DND-41 (cell line): ENCODE data around the gene INPP4A.
"Not testable (repeated sequence)": the region's sequence is repeated elsewhere in the genome, so short reads cannot be mapped to it uniquely, and the experiment has no call there.

Experiments used
- ATAC-seq: fragments of 200-7000 bp; cut with Tn5 transposase; 3 replicates; pipeline ENCODE4 v1.9.1; 2021; ENCODE audit warnings: low read depth; ENCODE audit not compliant: insufficient read depth
- DNase-seq: peaks from one replicate; pipeline ENCODE4 v3.0.0-alpha.2; 2020
- H2AFZ ChIP-seq: 2 replicates; pipeline ENCODE4 v1.6.0; 2012; ENCODE audit warnings: low read depth, low read length
- H3K27ac ChIP-seq: 2 replicates; pipeline ENCODE4 v1.5.1; 2012; ENCODE audit warnings: low read length, inconsistent platforms
- H3K27me3 ChIP-seq: fragments of 200-600 bp; sonication (generic); 2 replicates; pipeline ENCODE4 v1.6.0; 2012; ENCODE audit warnings: low read length, mild to moderate bottlenecking, inconsistent platforms; ENCODE audit not compliant: insufficient read depth, poor library complexity
- H3K36me3 ChIP-seq: 2 replicates; pipeline ENCODE4 v1.5.1; 2012; ENCODE audit warnings: low read length, inconsistent platforms; ENCODE audit not compliant: insufficient read depth
- H3K4me1 ChIP-seq: 2 replicates; pipeline ENCODE4 v1.5.1; 2012; ENCODE audit warnings: mild to moderate bottlenecking, low read length; ENCODE audit not compliant: insufficient read depth
- H3K4me2 ChIP-seq: 2 replicates; pipeline ENCODE4 v1.6.0; 2012; ENCODE audit warnings: mild to moderate bottlenecking, moderate library complexity, low read length, inconsistent platforms; ENCODE audit not compliant: insufficient read depth
- H3K4me3 ChIP-seq, 2 experiments: fragments of 200-600 bp in 1 of 2; shearing (Covaris generic) in 1 of 2; 2 replicates each; pipeline ENCODE4 v1.5.1; 2012 to 2016; ENCODE audit warnings: inconsistent platforms in 2 of 2, low read length in 2 of 2, mild to moderate bottlenecking in 2 of 2, low read depth in 1 of 2, moderate library complexity in 1 of 2
- H3K79me2 ChIP-seq: 2 replicates; pipeline ENCODE4 v1.6.0; 2012; ENCODE audit warnings: low read length, inconsistent platforms; ENCODE audit not compliant: insufficient read depth
- H3K9ac ChIP-seq: 2 replicates; pipeline ENCODE4 v1.6.0; 2012; ENCODE audit warnings: low read depth, mild to moderate bottlenecking, inconsistent platforms, low read length, moderate library complexity
- H3K9me3 ChIP-seq: 2 replicates; pipeline ENCODE4 v1.5.1; 2012; ENCODE audit warnings: low read length, moderate library complexity, mild to moderate bottlenecking, inconsistent platforms; ENCODE audit not compliant: insufficient read depth, severe bottlenecking
- H4K20me1 ChIP-seq: 2 replicates; pipeline ENCODE4 v1.6.0; 2012; ENCODE audit warnings: low read length; ENCODE audit not compliant: insufficient read depth
- CTCF ChIP-seq: IDR thresholded peaks from 2 replicates; pipeline ENCODE4 v1.5.1; 2012; ENCODE audit warnings: borderline replicate concordance, low read length, moderate library complexity, mild to moderate bottlenecking; ENCODE audit not compliant: poor library complexity, severe bottlenecking; ENCODE audit errors: extremely low read depth
- EZH2 ChIP-seq: IDR thresholded peaks from 3 replicates; pipeline ENCODE4 v1.6.1; 2012; ENCODE audit warnings: borderline replicate concordance, low read depth, mild to moderate bottlenecking, moderate library complexity, low read length, inconsistent platforms; ENCODE audit not compliant: severe bottlenecking

INPP4A gene

GRCh38 chr2:98434492-98434891 lies 10.2 kb upstream of the INPP4A start:
- peaks cover 10% of the 10 kb centered on the region for H3K9me3 ChIP-seq
- TF ChIP-seq EZH2 (no peak), CTCF (no peak)
- no peaks in the 10 kb centered on the region for H4K20me1 ChIP-seq
- H3K79me2 ChIP-seq = no peaks in the 10 kb centered on the region
- H3K4me1 ChIP-seq = no peaks in the 10 kb centered on the region
- no peak overlapping the region for H3K9ac ChIP-seq
- ATAC-seq (no peak), DNase-seq (no peak)
- no peaks in the 10 kb centered on the region for H3K36me3 ChIP-seq
- no peak overlapping the region for H3K4me2 ChIP-seq
- no peak overlapping the region for H2AFZ ChIP-seq
- no peaks in the 10 kb centered on the region for H3K27me3 ChIP-seq
- no peak overlapping the region for H3K27ac ChIP-seq
- H3K4me3 ChIP-seq = no peak overlapping the region

GRCh38 chr2:98435670-98436069 lies 9.0 kb upstream of the INPP4A start:
- DNase-seq, H4K20me1 ChIP-seq, H3K27me3 ChIP-seq, H3K4me1 ChIP-seq, H3K9me3 ChIP-seq, H3K4me2 ChIP-seq, H3K36me3 ChIP-seq, H3K27ac ChIP-seq, ATAC-seq, H3K79me2 ChIP-seq, H3K9ac ChIP-seq, H2AFZ ChIP-seq, H3K4me3 ChIP-seq: not testable (repeated sequence)

- TF ChIP-seq CTCF (no peak), EZH2 (no peak)
- Histone ChIP-seq H3K4me1 (no peaks in the 10 kb centered on the region), H4K20me1 (no peaks in the 10 kb centered on the region), H3K27me3 (no peaks in the 10 kb centered on the region), H3K9me3 (peaks cover 10% of the 10 kb centered on the region), H2AFZ (no peak overlapping the region), H3K79me2 (no peaks in the 10 kb centered on the region), H3K4me3 (no peak overlapping the region), H3K9ac (no peak overlapping the region), H3K36me3 (no peaks in the 10 kb centered on the region), H3K4me2 (no peak overlapping the region), H3K27ac (no peak overlapping the region)
- ATAC-seq (no peak; the same call in 2 of the 3 replicates), DNase-seq (no peak)
These were observed 7.9 kb upstream of the INPP4A start for GRCh38 chr2:98436734-98437133.

GRCh38 chr2:98438190-98439133 lies 6.2 kb upstream of the INPP4A start:
- no peak overlapping the region for H2AFZ ChIP-seq
- H3K79me2 ChIP-seq = no peaks in the 10 kb centered on the region
- H3K4me2 ChIP-seq = no peak overlapping the region
- H3K27me3 ChIP-seq = no peaks in the 10 kb centered on the region
- no peaks in the 10 kb centered on the region for H3K4me1 ChIP-seq
- H3K9ac ChIP-seq = no peak overlapping the region
- no peak overlapping the region for H3K4me3 ChIP-seq
- no peaks in the 10 kb centered on the region for H3K36me3 ChIP-seq
- no peaks in the 10 kb centered on the region for H4K20me1 ChIP-seq
- no peak for TF ChIP-seq EZH2
- no peak for TF ChIP-seq CTCF
- H3K27ac ChIP-seq = no peak overlapping the region
- ATAC-seq (no peak; the same call in 2 of the 3 replicates), DNase-seq (no peak)
- H3K9me3 ChIP-seq = peaks cover under 1% of the 10 kb centered on the region
